GM21515 (cell line): ENCODE data around the gene LRRFIP1.
"Not testable (repeated sequence)": the region's sequence is repeated elsewhere in the genome, so short reads cannot be mapped to it uniquely, and the experiment has no call there.

Experiments
- ATAC-seq: cut with Tn5 transposase; IDR thresholded peaks from one replicate; pipeline ENCODE4 v1.9.1; 2021; ENCODE audit not compliant: unreplicated experiment

Gene LRRFIP1

DNA sequence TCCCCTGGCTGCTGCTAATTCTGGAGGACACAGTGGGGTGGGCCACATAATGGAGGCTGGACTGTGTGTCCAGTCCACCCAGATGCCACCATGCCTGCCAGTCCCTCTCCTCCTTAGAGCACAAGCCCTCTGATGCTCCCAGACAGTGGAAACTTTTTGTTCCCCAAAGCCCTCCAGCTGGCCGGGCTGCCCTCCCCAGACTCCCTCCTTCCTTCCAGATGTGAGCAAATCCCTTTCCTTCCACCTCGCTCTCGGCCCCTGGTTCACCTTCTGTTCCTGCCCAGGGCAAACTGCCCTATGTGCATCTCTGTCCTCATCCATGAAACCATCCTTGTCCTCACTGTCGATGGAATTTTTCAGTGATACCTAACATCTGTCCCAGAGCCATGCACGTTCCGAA is 33.9 kb downstream of the LRRFIP1 start:
- ATAC-seq, result no peak

- ATAC-seq, result no peak
Observed at GRCh38 chr2:237661799-237662328, 34.5 kb downstream of the LRRFIP1 start.

DNA sequence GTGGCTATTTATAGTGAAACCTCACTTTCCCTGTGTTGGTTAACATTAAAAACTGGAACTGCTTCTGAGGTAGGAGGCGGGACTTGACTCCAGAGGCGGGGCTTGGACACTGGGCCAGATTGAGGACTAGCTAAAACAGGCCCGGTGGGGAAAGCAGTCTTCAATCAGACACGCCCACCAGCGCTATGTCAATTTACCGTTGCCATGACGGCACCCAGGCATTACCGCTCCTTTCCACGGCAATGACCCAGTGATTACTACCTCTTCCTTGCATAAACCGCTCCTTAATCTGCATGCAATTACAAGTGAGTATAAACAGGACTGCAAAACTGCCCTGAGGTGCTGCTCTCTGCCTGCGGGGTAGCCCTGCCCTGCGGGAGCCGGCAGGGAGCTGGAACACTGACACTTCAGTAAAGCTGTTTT is 35.3 kb downstream of the LRRFIP1 start:
- ATAC-seq, result no peak

DNA sequence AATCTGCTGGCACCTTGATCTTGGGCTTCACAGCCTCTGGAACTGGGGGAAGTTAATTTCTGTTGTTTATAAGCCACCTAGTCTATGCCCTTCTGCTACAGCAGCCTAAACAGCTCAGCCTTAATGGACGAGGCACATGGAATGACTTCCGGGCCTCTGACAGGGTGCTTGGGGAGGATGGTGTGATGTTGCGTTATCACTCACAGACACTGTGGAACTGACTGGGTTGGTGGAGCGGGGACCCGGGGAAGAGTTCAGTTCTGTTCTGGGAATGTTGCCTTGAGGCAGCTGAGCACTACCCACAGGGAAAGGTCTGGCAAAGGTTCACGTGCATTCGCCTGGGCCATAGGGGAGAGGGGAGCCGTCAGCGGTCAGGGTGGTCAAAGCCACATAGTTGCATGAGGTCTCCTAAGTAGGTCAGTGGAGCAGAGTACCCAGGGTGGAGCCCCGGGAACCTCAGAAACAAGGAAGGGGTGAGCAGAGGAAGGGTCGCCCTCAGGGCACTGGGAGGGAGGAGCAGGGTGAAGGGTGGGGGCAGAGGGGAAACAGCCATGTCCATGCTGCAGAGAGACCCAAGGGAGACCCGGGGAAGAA is 36.2 kb downstream of the LRRFIP1 start:
- ATAC-seq, result no peak

DNA sequence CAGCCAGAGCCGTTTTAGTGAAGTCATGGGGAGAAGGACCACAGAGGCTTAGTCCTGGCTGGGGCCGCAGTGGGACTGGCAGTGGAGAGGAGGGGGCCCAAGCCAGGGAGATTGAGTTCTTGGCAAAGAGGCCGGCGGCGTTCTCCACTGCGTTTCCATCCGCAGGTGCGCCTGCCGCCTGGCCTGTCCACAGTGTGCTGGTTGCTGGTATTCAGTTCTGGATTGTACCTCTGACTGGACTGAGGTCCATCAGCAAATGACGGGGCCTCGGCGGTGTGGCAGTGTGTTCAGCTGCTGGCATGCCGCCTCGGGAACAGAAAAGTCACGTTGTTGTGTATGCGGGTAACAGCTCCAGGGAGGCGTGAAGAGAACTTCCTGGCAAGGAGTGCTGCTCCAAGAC is 36.8 kb downstream of the LRRFIP1 start:
- no peak for ATAC-seq

DNA sequence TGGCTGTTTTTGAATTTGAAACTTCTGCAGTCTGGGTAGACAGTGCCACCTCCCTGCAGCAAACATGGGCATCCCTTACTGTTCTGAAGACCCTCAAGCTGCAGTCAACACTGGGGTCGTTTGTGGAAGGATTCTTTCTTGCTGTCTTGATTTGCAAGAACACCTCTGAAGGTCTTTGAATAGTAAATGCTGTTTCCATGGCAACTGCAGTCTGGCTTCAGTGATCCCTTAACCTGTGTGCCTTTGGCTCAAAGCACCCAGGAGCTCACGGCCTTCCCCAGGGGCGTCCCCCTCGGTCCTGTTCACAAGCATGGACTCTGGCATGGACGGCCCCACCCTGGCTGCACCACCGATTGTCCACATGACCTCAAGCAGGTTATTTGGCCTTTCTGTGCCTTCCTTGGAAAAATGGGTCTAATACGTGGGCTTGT is 38.3 kb downstream of the LRRFIP1 start:
- ATAC-seq, result no peak

DNA sequence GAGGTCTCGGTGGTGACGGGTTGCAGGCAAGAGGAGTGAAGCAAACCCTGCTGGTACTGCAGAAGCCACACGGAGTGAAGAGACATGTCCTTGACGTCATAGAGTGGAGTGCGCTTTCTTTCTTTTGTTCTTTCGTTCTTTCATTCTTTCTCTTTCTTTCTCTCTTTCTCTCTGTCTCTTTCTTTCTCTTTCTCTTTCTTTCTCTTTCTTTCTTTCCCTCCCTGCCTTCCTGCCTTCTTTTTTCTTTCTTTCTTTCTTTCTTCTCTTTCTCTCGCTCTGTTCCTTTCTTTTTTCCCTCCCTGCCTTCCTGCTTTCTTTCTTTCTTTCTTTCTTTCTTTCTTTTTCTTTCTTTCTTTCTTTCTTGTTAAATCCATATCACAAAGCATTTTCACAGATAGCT is 39.2 kb downstream of the LRRFIP1 start:
- ATAC-seq, result no peak

- not testable (repeated sequence) for ATAC-seq
Observed at GRCh38 chr2:237667050-237667576, 39.7 kb downstream of the LRRFIP1 start.

DNA sequence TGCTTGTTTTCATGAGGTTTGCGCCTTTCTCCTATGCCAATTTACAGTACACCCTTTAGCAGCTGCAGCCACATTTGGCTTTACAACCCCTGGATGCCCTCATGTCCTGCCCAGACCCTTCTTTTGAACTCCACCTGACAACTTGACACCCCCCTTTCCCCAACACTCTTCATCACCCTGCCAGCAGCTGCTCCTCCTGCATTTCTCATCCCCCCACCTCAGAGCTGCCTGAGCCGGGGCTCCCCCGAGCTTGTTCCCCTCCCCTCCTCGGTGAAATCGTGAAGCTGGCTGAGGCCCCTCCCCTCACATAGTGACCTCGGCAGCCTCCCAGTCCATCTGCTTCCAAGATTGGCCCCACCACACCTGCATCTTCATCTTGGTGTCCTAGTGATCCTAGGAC is 40.5 kb downstream of the LRRFIP1 start:
- ATAC-seq, result no peak

GRCh38 chr2:237668440-237668839 is 41.1 kb downstream of the LRRFIP1 start:
- no peak for ATAC-seq

- no peak for ATAC-seq
Observed at GRCh38 chr2:237669283-237669627, 41.9 kb downstream of the LRRFIP1 start.

GRCh38 chr2:237669628-237670392 is 42.4 kb downstream of the LRRFIP1 start:
- ATAC-seq, result peak; percentile 51

DNA sequence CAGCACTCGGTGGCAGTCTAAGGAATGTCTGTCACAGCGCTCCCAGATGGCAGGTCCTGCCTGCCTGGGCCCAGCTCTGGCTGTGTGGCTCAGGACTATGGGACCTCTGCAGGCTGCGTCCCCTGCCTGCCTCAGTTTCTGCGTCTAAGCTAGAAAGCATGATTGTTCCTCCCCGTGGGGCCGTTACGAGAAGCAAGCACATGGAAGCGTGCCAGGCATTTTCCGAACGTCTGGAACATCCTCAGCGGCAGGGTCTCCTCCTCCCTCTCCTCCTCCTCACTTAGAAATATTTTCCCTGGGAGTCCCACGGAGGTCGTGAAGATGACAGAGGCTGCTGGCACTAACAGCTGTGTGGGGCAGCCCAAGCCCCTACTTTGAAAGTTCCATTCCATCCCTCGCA is 43.3 kb downstream of the LRRFIP1 start:
- ATAC-seq, result no peak

DNA sequence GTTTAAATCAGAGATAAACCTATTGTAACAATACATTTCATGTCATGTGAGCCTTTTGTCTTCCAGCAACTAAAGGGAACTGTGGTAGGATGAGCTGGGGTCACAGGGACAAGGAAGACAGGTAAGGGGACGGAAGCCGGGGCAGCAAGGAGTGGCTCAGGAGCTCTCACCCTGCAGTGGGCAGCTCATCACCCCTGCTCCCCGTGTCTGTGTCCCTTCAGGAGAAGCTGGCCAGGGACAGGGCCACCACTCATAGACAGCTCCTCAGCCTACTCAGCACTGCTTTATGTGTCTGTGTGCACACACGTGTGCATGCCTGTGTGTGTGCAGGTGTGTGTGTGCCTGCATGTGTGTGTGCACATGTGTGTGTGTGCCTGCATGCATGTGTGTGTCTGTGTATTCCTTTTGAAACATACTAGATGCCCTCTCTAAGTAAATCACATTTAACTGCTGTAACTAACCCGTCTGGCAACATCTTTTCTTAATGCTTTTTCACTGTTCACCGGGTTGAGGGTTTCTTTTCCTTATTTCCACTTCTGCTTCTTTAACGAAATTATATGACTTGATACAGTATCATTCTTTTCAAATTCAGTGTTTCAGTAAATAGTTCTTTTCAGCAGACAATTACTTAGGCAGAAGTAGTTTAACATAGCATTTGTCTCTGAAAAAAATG is 44.2 kb downstream of the LRRFIP1 start:
- no peak for ATAC-seq

DNA sequence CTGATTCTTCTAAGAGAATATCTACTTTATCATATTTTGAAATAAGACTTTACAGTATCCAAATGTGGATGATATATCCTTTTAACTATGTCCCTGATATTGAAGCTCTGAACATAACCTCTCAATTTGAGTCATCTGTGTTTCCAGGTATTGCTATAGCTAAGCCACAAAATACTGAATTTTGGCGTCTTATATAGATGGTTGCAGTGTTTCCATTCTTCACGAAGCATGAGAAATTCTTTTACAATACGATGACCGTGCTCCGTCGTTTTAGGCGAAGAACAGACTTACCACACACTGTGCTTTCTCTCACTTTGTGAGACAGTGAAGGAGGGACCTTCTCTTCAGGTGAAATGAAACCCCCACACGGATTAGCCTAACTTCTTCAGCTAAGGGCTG is 45.3 kb downstream of the LRRFIP1 start:
- ATAC-seq, result no peak

DNA sequence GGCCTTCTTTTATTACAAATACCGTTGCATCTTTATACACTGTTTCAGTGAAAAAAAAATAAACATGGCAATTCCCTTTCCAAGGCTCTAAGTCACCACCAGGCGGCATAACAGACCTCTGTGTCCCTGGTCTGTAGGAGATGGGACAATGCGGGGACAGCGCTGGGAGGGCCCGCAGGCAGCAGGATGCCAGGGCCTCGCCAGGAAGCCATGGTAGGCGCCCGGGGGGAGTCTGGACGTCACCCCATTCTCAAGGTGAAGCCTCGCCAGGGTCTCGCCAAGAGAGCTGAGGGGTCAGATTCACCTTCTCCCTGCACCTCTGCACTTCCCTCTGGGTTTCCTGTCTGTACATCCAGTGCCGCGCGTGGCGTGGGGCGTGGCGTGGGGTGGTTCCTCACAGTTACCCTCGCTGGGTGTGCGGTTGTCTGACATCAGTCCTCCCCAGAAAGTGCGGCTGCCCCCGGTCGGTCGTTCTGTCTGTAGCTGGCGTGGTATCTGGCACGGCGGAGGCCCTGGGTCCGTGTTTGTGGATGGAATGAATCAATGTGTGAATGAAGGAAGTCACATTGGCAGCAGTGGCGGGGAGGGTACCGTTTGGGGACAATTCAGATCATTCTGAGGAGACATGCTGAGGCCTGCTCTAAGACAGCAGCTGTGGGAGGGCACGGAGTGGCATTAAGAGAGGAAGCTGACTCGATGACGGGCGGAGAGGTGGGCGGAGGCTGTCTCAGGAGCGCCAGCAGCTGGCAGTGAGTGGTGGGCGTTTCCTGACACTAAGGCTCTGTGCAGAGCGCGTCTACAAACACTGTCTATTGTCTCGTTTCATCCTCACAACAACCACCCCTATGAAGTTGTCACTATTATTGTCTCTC is 46.0 kb downstream of the LRRFIP1 start:
- ATAC-seq, result no peak

DNA sequence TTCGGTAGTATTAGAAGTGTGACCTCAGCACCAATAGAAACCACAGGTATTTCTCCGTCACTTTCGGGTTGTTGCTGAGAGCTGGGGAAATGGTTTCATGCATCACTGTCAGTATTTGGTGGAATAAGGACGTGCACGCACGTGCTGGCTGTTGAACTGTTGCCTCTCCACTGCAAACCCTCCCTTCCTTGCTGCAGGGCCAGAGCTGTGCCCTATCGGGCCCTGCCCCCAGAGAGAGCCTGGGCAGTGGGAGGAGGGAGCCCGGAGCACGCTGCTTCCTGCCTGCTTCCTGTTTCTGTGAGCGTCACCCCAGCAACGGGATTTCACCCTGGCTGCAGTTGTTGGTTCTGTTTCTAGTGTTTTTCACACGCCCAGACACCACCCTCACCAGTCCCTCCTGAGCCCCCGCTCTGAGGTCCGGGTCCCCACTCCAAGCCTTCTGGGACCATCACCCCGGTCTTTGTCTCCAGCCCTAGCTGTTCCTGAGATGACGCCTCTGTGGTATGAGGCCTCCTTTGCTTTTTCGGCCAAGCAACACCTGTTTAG is 47.4 kb downstream of the LRRFIP1 start:
- peak; percentile 86 for ATAC-seq

GRCh38 chr2:237675316-237675715 is 47.9 kb downstream of the LRRFIP1 start:
- no peak for ATAC-seq

GRCh38 chr2:237680702-237681478 is 53.5 kb downstream of the LRRFIP1 start:
- no peak for ATAC-seq

GRCh38 chr2:237682151-237682550 is 54.8 kb downstream of the LRRFIP1 start:
- no peak for ATAC-seq
